GM10266 (cell line): Measurements from ENCODE around the gene LRRC32.
A peak's percentile ranks its signal among the peaks of the same experiment; 100 is the strongest.

Experiments
- DNase-seq: peaks from one replicate; pipeline ENCODE4 v3.0.0; 2012; ENCODE audit errors: extremely low spot score
- CTCF ChIP-seq: IDR thresholded peaks from 2 replicates; pipeline ENCODE4 v1.5.1; 2012; ENCODE audit warnings: mild to moderate bottlenecking, low read depth; ENCODE audit not compliant: control insufficient read depth, insufficient read depth; ENCODE audit errors: missing control alignments

The LRRC32 gene

GRCh38 chr11:76625472-76626186, 44.9 kb downstream of the LRRC32 start:
- no peak for TF ChIP-seq CTCF
- no peak for DNase-seq

GRCh38 chr11:76624500-76625379, 45.8 kb downstream of the LRRC32 start:
- DNase-seq: peak; percentile 6
- no peak for TF ChIP-seq CTCF

GRCh38 chr11:76623884-76624419, 46.6 kb downstream of the LRRC32 start:
- DNase-seq: no peak
- TF ChIP-seq CTCF: no peak

- TF ChIP-seq CTCF: no peak
- DNase-seq: no peak
Measured at GRCh38 chr11:76623171-76623883, 47.2 kb downstream of the LRRC32 start.

GRCh38 chr11:76622493-76623094, 48.0 kb downstream of the LRRC32 start:
- no peak for DNase-seq
- TF ChIP-seq CTCF: no peak

- TF ChIP-seq CTCF: no peak
- DNase-seq: no peak
Measured at GRCh38 chr11:76621868-76622267, 48.7 kb downstream of the LRRC32 start.
